ENCODE measurements around the gene NPC2.

GRCh38 chr14:74492776-74493342, at the start of gene NPC2:
- TF ChIP-seq CTCF (IDR thresholded peaks at IDR 0.05) (no peak), POLR2AphosphoS5 (IDR thresholded peaks at IDR 0.05; ENCODE audit: low read depth, low read length) (no peak), REST (IDR thresholded peaks at IDR 0.05; ENCODE audit: insufficient read depth in 1 of 2, low read depth in 2 of 2, low read length in 1 of 2) (no peak), TCF7L2 (IDR thresholded peaks at IDR 0.05; ENCODE audit: low read depth, low read length) (no peak)
